NCI-H69 (cell line): ENCODE data around the gene CCDC32.

Source experiments
- DNase-seq: peaks from one replicate; lab custom pipeline; 2025; lab: John Stamatoyannopoulos, UW

CCDC32 gene

GRCh38 chr15:40512440-40512839, 52.4 kb downstream of the CCDC32 start:
- DNase-seq = no peak

- peak; percentile 68 for DNase-seq
Measured at GRCh38 chr15:40511472-40512133, 53.2 kb downstream of the CCDC32 start.

- peak; percentile 61 for DNase-seq
Measured at GRCh38 chr15:40511093-40511471, 53.8 kb downstream of the CCDC32 start.

GRCh38 chr15:40510201-40510600, 54.6 kb downstream of the CCDC32 start:
- no peak for DNase-seq

DNA sequence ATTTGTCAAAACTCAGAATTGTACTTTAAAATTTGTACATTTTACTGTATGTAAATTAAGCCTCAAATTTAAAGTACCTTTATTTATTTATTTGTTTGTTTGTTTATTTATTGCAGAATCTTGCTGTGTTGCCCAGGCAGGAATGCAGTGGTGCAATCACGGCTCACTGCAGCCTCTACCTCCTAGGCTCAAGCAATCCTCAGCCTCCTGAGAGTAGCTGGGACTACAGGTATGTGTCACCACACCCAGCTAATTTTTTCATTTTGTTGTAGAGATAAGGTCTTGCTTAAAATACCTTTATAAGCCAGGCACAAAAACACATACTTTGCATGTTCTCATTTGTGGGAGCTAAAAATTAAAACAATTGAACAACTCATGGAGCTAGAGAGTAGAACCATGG, 56.6 kb downstream of the CCDC32 start:
- no peak for DNase-seq

GRCh38 chr15:40506964-40507571, 57.8 kb downstream of the CCDC32 start:
- DNase-seq = peak; percentile 92
